ENCODE measurements around the gene GABBR2.

DNA sequence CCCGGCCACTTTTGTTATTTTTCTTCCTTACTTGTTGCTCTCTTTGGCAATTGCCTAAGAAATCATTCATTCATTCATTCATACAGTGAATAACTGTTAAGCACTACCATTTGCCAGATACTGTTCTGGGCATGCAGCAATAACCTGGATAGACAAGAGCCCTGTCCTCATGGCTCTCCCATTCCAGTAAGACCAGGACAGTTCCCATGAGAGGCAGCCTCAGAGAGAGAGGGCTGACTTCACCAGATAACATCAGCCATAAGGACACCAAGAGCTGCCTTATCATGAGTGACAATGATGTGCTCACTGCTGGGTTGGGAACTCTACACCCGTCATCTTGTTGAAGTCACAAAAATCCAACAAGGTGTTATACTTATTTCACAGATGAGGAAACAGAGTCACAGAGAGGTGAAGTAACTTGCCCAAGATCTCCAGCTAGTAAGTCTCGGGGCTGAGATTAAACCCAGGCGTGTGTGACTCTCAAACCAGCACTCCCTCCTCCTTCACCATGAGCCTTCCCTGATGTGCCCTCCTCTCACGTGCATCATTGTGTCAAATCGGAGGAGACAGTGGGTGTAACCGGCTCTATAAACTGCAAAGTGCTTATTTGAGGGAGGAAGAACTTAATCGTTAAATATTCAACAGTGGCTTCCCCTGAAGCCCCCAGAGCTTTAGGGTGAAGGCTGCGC lies 392.1 kb downstream of the GABBR2 start:
- no peak for TF ChIP-seq NANOG (IDR thresholded peaks at IDR 0.05; ENCODE audit: borderline replicate concordance)
- TF ChIP-seq, protein P1, sequence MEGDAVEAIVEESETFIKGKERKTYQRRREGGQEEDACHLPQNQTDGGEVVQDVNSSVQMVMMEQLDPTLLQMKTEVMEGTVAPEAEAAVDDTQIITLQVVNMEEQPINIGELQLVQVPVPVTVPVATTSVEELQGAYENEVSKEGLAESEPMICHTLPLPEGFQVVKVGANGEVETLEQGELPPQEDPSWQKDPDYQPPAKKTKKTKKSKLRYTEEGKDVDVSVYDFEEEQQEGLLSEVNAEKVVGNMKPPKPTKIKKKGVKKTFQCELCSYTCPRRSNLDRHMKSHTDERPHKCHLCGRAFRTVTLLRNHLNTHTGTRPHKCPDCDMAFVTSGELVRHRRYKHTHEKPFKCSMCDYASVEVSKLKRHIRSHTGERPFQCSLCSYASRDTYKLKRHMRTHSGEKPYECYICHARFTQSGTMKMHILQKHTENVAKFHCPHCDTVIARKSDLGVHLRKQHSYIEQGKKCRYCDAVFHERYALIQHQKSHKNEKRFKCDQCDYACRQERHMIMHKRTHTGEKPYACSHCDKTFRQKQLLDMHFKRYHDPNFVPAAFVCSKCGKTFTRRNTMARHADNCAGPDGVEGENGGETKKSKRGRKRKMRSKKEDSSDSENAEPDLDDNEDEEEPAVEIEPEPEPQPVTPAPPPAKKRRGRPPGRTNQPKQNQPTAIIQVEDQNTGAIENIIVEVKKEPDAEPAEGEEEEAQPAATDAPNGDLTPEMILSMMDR (conservative IDR thresholded peaks at IDR 0.05; ENCODE audit: low read depth in 2 of 2) = no peak
- TF ChIP-seq EZH2 (IDR thresholded peaks at IDR 0.05; ENCODE audit: low read depth, unreplicated experiment) = no peak
- TF ChIP-seq CREB1 (CRISPR knock-in tag; IDR thresholded peaks at IDR 0.05; ENCODE audit: low read depth) = no peak
- no peak for TF ChIP-seq EZH2phosphoT487 (IDR thresholded peaks at IDR 0.05; ENCODE audit: unreplicated experiment)
- no peak for TF ChIP-seq POLR2AphosphoS5 (IDR thresholded peaks at IDR 0.05; ENCODE audit: low read depth)
- no peak for TF ChIP-seq ZNF331 (CRISPR knock-in tag; IDR thresholded peaks at IDR 0.05; ENCODE audit: low read depth)

All from GM23338 (cell line).